ENCODE results near the gene PGF. TPM values are rescaled to one million over a fixed set of nuclear protein-coding genes. Genes with fewer than 3 reads are reported as not detected.

The PGF gene
- total RNA-seq, 1 experiment from 2014 or later = 9.1 TPM

DNA sequence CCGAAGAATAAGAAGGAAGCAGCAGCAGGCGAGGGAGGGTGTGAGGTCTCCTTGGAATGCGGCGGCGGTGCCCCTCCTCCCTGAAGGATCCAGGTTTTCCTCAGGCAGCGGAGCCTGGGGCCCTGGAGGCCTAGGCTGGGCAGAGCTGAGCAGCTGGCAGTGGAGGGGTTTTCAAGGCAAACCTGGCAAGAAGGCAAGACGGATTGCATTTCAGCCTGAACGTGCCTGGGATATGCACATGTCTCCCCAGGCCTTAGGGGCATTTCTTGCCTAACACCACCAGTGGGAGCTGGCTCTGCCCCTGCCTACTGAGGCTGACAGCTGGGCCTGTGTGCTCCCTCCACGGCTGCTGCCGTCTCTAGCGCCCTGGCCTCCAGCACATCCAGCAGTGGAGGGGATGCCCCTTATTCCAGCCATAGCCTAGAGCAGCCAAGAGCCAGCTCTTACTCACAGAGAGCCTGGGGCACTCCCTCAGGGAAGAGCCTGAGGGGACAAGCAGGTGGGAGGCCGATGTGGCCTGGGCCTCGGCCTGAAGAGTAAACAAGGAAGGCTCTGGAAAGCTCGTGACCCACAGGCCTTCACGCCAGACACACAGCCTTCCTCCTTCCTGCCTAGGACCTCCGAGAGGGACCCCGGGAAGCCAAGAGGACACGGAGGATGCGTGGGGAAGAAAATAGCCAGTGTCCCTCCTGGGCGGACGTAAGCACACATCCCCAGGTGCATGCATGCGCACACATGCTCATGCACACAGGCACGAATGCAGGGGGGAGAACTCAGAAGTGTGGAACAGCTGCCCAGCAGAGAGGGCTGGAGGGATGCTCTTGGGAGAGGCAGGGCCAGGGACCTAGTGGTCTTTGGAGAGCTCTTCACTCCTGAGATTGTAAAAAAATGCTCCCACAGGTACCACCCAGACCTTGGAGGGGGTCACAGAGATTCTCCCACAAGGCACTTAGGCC is 24.3 kb upstream of the PGF start:
- no TSS peak for BruUV-seq (replicated peaks)
- peaks cover 6% of the 10 kb centered on the region for H3K4me1 Mint-ChIP-seq (ENCODE audit: low read depth, unreplicated experiment)

DNA sequence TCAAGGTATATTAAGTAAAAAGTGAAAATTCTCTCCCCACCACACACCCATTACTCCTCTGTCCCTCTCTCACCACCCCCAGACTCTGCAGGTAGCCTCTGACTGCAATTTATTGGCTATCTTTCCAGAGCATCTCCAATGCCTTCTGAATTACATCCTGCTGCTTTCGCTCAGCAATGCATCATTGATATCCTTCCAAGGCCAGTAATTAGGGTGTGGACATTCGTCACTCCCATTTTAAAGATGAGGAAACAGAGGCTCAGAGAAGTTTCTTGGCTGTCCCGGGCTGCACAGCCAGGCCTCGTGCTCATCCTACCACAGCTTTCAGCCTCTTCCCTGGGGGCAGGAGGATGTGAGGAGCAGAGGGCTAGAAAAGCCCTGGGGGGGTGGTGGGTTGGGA is 23.6 kb upstream of the PGF start:
- CTCF ChIA-PET = interaction anchor here (1.0 kb wide), 1 partner anchor 8 kb away, joined by 4 read pairs; no protein-coding TSS in a partner anchor
- Mint-ChIP-seq H3K27me3 (ENCODE audit: insufficient read depth, unreplicated experiment) (no peaks in the 10 kb centered on the region), H3K4me3 (ENCODE audit: unreplicated experiment) (no peak overlapping the region)

More for the DNA sequence above, 24.3 kb upstream of the PGF start:
- TF ChIP-seq, protein P1, sequence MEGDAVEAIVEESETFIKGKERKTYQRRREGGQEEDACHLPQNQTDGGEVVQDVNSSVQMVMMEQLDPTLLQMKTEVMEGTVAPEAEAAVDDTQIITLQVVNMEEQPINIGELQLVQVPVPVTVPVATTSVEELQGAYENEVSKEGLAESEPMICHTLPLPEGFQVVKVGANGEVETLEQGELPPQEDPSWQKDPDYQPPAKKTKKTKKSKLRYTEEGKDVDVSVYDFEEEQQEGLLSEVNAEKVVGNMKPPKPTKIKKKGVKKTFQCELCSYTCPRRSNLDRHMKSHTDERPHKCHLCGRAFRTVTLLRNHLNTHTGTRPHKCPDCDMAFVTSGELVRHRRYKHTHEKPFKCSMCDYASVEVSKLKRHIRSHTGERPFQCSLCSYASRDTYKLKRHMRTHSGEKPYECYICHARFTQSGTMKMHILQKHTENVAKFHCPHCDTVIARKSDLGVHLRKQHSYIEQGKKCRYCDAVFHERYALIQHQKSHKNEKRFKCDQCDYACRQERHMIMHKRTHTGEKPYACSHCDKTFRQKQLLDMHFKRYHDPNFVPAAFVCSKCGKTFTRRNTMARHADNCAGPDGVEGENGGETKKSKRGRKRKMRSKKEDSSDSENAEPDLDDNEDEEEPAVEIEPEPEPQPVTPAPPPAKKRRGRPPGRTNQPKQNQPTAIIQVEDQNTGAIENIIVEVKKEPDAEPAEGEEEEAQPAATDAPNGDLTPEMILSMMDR (IDR thresholded peaks at IDR 0.05; ENCODE audit: insufficient read depth in 1 of 2, low read depth in 1 of 2, low read length in 1 of 2, severe bottlenecking in 1 of 2, unreplicated experiment in 1 of 2) = no peak
- Mint-ChIP-seq H3K36me3 (ENCODE audit: insufficient read depth, unreplicated experiment) (no peaks in the 10 kb centered on the region), H3K27me3 (ENCODE audit: insufficient read depth, unreplicated experiment) (no peaks in the 10 kb centered on the region), H3K9me3 (ENCODE audit: unreplicated experiment) (no peaks in the 10 kb centered on the region), H3K27ac (ENCODE audit: unreplicated experiment) (no peak overlapping the region), H3K4me3 (ENCODE audit: unreplicated experiment) (no peak overlapping the region)
- intact Hi-C loops (cut with micrococcal nuclease; ENCODE audit: unreplicated experiment) = no loop called here
- POLR2A ChIA-PET = no interaction called here
- Histone ChIP-seq H3K9me3 (no peaks in the 10 kb centered on the region), H3K36me3 (ENCODE audit: control insufficient read depth, insufficient read depth, low read length) (no peaks in the 10 kb centered on the region), H3K4me3 (ENCODE audit: low read depth, low read length) (no peak overlapping the region), H3K27me3 (replicated peaks; ENCODE audit: control insufficient read depth, insufficient read depth, low read length) (no peaks in the 10 kb centered on the region), H3K4me1 (peaks cover 24% of the 10 kb centered on the region)
- CTCF ChIA-PET = interaction anchor here (1.0 kb wide), 1 partner anchor 9 kb away, joined by 4 read pairs; no protein-coding TSS in a partner anchor
- DNase-seq = no peak

DNA sequence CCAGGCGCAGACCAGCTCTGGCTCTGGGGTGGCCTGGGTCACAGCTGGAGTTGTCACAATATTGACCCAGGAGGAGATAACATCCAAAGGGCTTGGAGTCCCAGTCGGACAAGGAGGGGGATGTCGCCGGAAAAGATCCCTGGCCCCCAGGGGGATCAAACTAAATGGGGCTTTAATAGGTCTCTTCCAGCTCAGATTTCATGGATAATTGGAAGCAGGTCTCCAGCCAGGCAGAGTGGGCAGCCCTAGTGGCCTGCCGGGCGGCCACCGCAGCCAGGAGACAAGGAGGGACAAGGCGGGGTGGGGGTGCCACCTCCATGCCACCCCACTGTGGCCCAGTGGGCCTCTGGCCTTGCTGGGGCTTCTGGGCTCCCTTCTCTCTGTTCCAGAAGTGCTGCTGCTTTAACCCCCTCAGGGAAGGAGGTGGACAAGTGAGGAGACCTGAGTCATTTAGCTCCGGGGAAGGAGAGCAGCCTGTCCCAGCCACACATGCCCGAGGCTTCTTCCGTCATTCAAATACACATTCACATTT is 23.1 kb upstream of the PGF start:
- TF ChIP-seq, protein P1 (IDR thresholded peaks at IDR 0.05; ENCODE audit: insufficient read depth in 1 of 2, low read depth in 1 of 2, low read length in 1 of 2, severe bottlenecking in 1 of 2, unreplicated experiment in 1 of 2) = no peak
- ChIA-PET CTCF (no interaction called here), POLR2A (no interaction called here)
- Mint-ChIP-seq H3K27ac (ENCODE audit: unreplicated experiment) (no peak overlapping the region), H3K36me3 (ENCODE audit: insufficient read depth, unreplicated experiment) (no peaks in the 10 kb centered on the region), H3K4me3 (ENCODE audit: unreplicated experiment) (no peak overlapping the region), H3K27me3 (ENCODE audit: insufficient read depth, unreplicated experiment) (no peaks in the 10 kb centered on the region), H3K4me1 (ENCODE audit: low read depth, unreplicated experiment) (peaks cover 15% of the 10 kb centered on the region), H3K9me3 (ENCODE audit: unreplicated experiment) (no peaks in the 10 kb centered on the region)
- Histone ChIP-seq H3K9me3 (no peaks in the 10 kb centered on the region), H3K4me1 (peaks cover 36% of the 10 kb centered on the region), H3K36me3 (ENCODE audit: control insufficient read depth, insufficient read depth, low read length) (no peaks in the 10 kb centered on the region), H3K27me3 (replicated peaks; ENCODE audit: control insufficient read depth, insufficient read depth, low read length) (no peaks in the 10 kb centered on the region), H3K4me3 (ENCODE audit: low read depth, low read length) (no peak overlapping the region)
- no TSS peak for BruUV-seq (replicated peaks)
- intact Hi-C loops (cut with micrococcal nuclease; ENCODE audit: unreplicated experiment) = no loop called here
- DNase-seq = no peak

More for the DNA sequence above, 23.6 kb upstream of the PGF start:
- H3K36me3 ChIP-seq (ENCODE audit: control insufficient read depth, insufficient read depth, low read length) = no peaks in the 10 kb centered on the region
- POLR2A ChIA-PET = no interaction called here
- intact Hi-C loops (cut with micrococcal nuclease; ENCODE audit: unreplicated experiment) = no loop called here
- H3K36me3 Mint-ChIP-seq (ENCODE audit: insufficient read depth, unreplicated experiment) = no peaks in the 10 kb centered on the region
- TF ChIP-seq, protein P1 (IDR thresholded peaks at IDR 0.05; ENCODE audit: insufficient read depth in 1 of 2, low read depth in 1 of 2, low read length in 1 of 2, severe bottlenecking in 1 of 2, unreplicated experiment in 1 of 2) = no peak
- H3K4me1 ChIP-seq = peaks cover 31% of the 10 kb centered on the region
- no peaks in the 10 kb centered on the region for H3K27me3 ChIP-seq (replicated peaks; ENCODE audit: control insufficient read depth, insufficient read depth, low read length)
- no TSS peak for BruUV-seq (replicated peaks)
- H3K4me3 ChIP-seq (ENCODE audit: low read depth, low read length) = no peak overlapping the region
- DNase-seq = no peak
- H3K27ac Mint-ChIP-seq (ENCODE audit: unreplicated experiment) = no peak overlapping the region
- peaks cover 12% of the 10 kb centered on the region for H3K4me1 Mint-ChIP-seq (ENCODE audit: low read depth, unreplicated experiment)
- no peaks in the 10 kb centered on the region for H3K9me3 Mint-ChIP-seq (ENCODE audit: unreplicated experiment)
- H3K9me3 ChIP-seq = no peaks in the 10 kb centered on the region
